HG02798 (cell line): ENCODE results near the gene CIP2A.
"Not testable (repeated sequence)": the region's sequence is repeated elsewhere in the genome, so short reads cannot be mapped to it uniquely, and the experiment has no call there.

Experiments
- ATAC-seq: cut with Tn5 transposase; IDR thresholded peaks from one replicate; pipeline ENCODE4 v1.9.1; 2021; ENCODE audit warnings: mild to moderate bottlenecking; ENCODE audit not compliant: unreplicated experiment, poor library complexity

CIP2A gene

DNA sequence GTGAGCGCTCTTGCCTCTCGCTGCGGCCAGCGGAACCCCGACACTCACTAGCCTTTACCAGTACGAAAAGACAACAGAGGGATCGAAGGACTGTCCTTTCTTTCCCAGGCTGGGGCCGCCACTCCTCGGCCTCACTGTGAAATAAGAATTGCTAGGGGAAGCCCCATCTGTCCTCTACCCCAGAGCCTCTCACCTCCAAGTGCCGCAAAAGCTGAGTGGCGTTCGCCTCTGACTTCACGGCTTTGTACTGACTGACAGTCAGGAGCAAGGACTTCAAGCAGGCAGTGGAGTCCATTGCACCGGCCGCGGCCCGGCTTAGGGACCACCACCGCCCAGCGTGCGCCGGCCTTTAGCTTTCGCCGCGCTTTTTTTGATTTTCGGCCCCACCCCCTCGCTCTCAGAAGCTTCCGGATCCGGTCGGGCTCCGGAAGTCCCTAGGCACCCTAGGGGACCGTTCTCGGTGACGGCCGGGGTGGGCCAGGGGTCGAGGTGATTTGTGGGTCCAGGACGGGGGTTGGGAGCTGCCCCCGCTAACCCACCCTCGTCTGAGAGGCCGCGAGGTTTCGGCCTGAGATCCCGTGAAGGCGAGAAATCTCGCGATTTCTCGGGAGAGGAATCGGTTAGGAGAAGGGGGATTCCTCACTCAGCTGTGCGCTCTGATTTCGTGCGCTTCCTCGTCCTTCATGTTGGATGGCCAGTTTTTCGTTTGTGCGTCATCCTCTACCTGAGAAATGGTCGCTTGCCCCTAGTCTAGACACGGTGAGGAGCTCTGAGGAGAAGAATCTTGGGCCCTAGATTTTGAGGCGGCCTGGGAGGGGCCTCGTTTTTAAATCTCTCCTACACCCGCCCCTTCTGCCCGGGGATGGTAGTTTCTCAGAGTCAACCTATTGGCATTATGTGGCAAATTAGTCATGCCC, at the start of gene CIP2A, which contains the start of gene DZIP3:
Gene CIP2A (minus strand): TSS at position 358 of the 917 bp plus-strand sequence. CDS start 63 bp downstream, at position 295.
Gene DZIP3 (plus strand): TSS at position 642 of the 917 bp plus-strand sequence. CDS start 15,685 bp downstream, outside the sequence.
- ATAC-seq: peak; percentile 96

DNA sequence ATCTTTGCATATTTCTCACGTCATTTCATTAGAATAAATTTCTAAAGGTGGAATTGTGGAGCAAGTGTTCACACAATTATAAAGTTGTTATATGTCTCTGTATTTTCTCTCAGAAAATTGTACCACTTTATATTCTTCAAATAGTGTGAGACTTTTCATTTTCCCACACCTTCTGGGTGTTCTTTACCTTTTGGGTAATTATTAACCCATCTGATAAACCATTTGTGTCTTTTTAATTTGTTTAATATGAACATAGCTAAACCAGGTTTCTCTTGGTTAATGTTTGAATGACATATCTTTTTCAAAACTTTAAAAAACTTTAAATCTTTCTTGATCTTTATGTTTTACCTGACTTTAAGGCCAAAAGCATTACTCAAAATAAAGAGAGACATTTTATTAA, 40.7 kb upstream of the CIP2A start:
- ATAC-seq: no peak

DNA sequence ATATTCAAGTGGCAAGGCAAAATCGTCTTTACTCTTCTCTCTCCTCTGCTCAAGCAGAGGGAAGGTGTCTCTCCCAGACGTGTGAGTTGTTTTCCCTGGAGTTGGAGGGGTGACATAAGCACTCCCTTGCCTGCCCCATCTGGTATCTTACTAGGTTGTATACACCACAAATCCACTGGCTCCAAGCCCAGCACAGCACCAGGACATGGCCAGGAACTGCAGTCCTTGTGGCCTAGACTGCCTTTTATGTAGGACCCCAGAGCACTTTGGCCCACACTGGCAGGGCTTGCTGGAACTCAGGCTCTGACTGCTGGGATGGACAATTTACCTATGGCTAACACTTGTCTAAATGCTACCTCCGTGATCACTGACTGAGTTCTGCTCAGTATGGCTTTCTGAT, 34.3 kb upstream of the CIP2A start:
- ATAC-seq: no peak

DNA sequence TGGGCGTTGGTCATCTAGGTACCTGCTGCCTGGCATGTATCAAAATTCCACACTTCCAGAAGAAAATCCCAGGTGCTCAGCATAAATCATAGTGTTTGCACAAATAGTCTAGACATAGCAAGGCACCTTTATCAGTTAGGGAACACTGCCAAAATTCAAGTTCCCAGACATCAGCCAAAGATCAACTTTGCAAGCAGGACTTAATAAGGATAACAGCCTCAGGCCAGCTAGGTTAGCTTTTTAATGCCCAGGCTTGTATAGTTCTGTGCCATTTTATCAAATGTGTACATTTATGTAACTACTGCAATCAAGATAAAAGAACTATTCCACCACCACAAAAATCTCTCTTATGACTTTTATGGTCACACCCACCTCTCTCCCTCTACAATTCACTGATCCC, 31.0 kb upstream of the CIP2A start:
- ATAC-seq: no peak

DNA sequence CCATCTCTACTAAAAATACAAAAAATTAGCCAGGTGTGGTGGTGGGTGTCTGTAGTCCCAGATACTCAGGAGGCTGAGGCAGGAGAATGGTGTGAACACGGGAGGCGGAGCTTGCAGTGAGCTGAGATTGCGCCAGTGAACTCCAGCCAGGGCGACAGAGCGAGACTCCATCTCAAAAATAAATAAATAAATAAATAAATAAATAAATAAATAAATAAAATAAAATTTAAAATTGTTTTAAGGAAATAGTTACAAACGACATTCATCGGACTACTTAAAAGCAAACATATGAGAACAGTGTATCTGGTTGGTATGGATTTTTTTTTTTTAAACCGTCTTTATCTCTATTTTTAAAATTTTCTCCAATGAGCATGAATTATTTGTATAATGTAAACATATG, 26.9 kb upstream of the CIP2A start:
- ATAC-seq: not testable (repeated sequence)

DNA sequence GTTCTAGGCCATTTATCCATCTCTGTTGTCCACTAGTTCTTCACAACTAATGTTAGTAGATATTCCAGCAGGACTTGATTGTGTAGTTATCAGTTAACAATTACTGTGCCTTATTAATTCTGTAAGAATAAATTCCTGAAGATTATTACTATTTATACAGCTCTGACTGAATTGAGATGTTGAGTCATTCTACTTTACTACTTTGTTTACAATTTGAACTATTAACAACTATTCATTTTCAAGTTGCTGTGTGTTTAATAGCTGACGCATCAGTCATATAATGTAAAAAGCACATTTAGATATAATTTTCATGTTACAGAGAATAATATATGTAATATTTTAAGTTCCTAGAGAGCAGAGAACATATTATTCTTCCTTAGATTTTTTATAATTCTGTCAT, 21.4 kb upstream of the CIP2A start:
- ATAC-seq: no peak

DNA sequence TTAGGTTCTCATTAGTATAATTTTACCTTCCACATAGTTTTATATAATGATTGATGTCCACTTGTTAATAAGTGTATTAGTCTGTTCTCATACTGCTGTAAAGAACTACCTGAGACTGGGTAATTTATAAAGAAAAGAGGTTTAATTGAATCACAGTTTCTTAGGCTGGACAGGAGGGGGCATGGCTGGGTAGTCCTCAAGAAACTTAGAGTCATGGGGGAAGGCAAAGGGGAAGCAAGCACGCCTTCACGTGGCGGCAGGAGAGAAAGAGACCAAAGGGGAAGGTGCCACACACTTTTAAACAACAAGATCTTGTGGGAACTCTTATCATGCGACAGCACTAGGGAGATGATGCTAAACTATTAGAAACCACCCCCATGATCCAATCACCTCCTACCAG, 19.5 kb upstream of the CIP2A start:
- no peak for ATAC-seq

DNA sequence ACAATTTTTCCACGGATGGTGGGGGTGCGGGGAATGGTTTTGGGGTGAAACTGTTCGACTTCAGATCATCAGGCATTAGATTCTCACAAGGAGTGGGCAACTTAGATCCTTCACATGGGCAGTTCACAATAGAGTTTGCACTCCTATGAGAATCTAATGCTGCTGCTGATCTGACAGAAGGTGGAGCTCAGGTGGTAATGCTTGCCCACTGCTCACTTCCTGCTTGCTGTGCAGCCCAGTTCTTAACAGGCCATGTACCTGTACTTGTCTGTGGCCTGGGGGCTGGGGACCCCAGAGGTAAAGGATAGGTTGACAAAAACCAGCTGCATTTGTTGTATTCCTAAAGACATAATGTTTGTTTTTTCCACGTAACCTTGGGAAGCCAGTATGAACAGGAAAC, 16.3 kb upstream of the CIP2A start:
- no peak for ATAC-seq

DNA sequence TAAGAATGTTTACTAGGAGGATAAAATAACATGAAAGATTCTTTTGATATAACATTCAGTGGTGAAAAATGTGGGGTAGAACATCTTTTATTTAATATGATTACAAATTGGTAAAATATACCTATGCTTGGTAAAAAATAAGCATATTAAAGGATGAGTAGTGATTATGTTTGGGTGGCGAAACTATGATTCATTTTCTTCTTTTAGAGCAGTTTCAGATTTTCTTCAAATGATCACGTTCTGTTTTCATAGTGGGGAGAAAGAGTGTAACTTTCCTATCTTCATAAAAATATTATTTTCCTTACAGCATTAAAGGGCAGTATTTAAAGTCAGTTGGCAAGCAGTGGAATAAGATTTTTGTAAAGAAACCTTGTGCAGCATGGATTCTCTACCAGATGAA, 15.8 kb upstream of the CIP2A start:
- no peak for ATAC-seq

DNA sequence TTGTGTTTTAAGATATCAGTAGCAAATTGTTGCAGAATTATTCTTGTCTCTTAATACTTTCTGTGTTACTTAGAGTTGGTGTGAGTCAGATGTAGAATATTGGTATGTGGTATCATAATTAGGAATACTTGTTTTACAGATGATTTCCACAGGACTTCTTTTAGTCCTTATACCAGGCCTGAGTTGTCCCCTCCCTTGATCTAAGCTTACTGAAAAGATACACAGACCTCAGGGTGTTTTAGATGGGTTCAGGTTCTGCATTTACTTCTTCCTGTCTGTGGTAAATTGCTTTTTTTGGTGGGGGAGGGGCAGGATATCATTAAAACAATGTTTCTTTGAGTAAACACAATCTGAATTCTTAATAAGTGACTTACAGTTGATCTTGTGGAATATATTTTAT, 14.5 kb upstream of the CIP2A start:
- ATAC-seq: no peak

DNA sequence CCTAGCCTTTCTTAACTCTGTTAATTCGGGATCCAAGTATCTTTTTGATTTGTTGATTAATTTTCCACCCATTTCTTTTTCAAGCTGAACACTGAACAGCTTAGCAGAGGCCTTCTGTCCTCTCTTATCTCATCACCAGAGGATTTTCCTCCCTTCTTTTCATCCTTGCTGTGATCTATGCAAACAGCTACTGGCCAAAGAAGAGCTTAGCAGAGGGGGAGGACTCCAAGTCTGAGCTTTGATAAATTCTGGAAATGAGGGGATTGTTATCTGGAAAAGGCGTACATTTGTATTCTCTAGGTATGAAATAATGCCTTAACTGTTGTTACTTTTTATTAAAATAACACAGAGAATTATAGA, 13.7 kb upstream of the CIP2A start:
- no peak for ATAC-seq

DNA sequence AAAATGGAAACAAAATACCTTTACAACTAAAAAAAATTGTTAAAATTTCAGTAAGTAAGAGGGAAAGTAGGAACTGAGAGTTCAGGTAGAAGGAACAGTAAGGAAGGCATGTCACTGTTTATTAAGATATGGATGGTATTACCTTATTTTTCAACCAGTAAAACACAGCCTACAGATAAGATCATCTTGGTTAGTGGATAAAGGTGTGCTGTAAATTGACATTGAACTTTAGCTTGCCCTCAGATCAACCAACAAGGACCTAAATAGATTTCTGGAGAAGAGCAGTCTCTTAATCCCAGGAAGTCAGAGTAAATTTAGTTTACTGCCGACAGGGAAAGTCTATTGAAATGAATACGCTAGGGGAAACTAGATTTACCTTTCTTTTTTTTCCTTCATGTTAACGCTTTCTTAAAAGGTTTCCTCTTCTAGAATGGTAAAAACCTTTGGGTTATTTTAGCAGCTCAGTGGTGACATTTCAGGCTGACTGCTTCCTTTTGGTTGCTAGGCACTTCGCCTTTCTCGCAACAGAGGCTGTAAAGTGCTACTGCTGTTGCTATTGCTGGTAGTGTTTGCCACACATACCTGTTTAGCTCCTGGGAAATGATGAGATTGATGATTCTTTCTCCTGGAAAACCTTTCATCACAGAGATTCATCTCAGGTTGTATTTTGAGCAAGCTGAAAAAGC, 13.2 kb upstream of the CIP2A start:
- no peak for ATAC-seq

DNA sequence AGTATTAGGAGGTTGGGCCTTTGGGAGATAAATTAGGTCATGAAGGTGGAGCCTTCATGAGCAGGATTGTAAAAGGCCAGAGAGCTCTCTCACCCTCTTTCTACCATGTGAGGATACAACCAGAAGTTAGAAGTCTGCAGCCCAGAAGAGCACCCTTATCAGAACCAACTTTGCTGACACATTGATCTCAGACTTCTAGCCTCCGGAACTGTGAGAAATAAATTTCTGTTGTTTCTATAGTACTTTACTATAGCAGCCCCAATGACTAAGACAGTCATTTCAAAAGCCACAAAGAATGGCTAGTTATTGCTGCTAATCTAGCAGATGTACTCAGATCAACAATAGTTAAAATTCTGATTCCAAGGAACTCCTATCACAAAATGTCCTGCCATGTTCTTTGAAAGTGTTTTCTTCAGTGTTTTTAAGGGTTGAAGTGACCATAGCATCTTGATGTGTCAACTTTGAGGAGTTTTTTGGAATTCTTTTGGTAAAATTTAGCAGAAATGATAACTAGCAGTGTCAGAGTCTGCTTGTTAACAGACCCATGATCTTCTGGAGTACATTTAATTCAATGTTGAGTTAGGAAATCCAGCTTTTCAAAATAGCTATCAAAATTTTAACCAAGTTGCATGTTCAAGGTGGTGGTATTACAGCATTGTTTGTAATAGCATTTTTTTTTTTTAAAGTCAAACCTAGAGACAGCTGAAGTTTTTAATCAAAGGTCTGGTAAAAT, 10.6 kb upstream of the CIP2A start:
- no peak for ATAC-seq

DNA sequence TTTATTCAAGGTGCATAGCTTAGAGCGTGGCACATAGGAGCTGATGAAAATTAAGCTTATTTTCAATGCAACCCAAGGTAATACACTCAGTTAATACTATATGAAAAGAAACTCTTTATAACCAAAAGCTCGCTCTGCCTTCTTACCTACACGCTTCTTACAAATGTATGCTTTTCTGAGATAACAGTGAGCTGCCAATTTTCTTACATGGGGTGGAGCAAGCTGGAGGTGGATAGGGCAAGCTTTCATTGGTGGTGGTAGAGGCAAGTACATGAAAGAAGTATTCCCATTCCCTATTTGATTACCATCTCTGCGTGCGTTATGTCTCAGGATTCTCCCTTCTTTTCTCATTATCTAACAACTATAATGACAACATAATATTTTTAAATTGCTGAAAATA, 9.1 kb upstream of the CIP2A start:
- no peak for ATAC-seq

DNA sequence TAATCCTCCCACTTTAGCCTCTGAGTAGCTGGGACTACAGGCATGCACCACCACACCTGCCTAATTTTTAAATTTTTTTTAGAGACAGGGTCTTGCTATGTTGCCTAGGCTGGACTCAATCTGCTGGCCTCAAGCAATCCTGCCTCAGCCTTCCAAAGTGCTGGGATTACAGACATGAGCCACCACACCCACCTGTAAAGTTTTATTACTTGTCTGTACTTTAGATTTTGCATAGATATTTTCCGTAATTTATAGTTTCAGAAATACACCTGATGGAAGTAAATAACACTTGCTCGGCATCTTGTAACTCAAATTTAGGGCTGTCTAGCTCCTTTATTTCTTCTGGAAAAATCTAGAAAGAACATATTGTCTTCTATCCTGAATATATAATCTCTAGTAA, 6.1 kb upstream of the CIP2A start:
- ATAC-seq: no peak

DNA sequence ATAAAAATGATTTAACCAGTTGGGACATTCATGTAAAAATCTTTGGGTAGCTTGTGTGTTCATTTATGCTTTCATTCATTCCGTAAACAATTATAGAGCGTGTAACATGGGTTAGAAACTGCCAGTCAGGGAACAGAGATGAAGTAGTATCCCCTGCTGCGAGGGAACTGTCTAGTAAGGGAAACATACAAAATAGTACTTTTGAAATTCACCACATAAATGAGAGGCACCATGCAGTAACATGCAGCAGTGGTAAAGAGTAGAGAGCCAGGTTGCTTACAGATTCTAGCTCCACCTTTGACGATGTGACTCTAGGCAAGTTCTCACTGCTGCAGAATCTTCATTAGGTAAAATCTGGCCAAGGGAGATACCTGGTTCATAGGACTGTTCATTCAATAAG, 1.2 kb upstream of the CIP2A start:
- ATAC-seq: no peak

DNA sequence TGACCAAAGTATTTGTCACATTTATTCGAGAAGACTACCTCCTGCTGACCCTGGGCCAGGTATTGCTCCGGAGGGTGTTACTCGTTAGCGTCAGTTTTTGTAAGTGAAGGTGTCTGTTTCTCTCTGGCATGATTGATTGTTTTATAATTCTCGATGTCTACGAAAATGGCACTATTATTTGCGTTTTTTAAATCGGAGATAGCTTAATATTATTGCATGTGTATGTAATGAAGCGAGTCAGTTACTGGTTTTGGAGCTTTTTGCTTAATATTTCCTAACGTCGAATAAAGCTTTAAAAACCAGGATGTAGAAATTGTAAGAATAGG, 723 bp upstream of the CIP2A start:
- no peak for ATAC-seq

DNA sequence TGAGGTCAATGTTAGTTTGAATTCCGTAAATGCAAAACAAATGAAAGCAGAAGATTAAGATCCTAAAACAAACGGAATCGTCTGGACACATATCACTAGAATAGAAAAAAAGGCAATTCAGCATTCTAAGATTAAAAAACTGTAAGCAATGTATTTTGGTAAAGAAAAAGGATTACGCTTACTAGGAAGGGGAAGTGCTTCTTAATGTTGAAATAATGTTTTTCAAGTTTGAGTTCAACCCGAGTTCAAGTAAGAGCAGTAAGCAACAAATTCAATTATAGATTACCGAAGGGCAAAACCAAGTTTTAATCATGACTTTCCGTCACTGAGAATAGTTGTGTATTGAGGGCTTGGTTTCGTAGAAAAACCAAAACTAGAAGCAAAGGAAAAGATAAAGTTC, 637 bp downstream of the CIP2A start:
- ATAC-seq: no peak

DNA sequence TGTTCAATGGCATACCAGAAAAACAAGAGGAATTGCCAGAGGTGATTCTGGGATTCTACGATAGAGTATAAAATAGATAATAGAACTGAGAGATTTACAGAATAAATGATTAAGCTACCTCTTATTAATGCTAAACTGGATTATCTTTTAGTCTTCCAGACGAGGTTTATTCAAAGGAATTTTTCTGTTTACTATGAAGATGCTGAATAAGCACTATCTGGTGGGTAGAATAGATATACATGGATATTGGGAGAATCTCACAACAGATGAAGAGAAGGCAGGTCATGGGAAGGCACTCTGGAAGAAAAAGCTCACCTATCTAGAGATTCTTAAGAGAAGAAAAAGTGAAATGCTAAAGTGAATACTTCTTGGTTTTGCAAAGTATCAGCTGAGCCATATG, 11.2 kb downstream of the CIP2A start:
- no peak for ATAC-seq

DNA sequence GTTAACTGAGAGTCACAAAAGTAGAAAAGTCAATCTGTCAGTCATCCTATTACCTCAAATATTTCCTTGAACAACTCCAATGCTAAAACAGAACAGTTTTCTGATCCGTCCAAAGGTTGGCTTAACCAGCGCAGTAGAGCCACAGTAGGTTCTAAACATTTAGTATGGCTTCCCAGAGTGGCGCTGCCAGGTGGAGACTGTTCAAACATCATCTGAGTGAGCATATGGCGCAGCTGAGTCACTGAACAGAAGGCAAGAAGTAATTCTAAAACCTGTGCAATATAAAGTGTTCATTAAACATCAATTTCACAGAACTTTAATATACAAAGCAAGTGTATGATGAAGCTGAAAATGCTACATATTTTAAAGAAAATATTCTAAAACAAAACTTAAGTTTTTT, 19.9 kb downstream of the CIP2A start:
- no peak for ATAC-seq

DNA sequence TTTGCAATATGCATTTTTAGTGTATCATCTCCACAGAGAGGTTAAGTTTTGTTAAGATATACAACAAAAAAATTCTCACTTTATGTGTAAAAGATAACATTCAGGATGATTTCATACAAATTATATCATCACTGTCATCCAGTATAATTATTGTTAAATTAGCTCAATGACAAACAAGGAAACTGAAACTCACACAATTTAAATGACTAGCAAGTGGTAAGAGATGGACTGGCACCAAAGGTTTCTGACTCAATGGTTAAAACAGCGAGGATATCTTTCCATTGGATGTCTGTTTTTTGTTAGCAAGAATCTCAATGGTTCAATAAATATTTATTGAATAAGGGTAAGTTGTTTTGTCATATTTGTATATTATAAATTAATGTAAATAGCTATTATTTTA, 22.6 kb downstream of the CIP2A start:
- ATAC-seq: no peak
